HepG2 (cell line): ENCODE data around the gene ATP11A. TPM values are rescaled to one million over a fixed set of nuclear protein-coding genes. Genes with fewer than 3 reads are reported as not detected.

ENCODE experiments used
- CAMTA2 ChIP-seq: sonication (generic); formaldehyde crosslinking; IDR thresholded peaks from 2 replicates; pipeline ENCODE4 v1.4.0; 2020; ENCODE audit warnings: mild to moderate bottlenecking, missing genetic modification reagents, borderline replicate concordance
- CCAR2 ChIP-seq: fragments of 200-400 bp; formaldehyde crosslinking; optimal IDR thresholded peaks from 2 replicates; pipeline ENCODE3; 2018; ENCODE audit warnings: low read depth, mild to moderate bottlenecking, low read length, moderate library complexity
- FOXO1 ChIP-seq: sonication (generic); formaldehyde crosslinking; IDR thresholded peaks from 2 replicates; pipeline ENCODE4 v1.4.0; 2020; ENCODE audit warnings: missing genetic modification reagents
- KLF12 ChIP-seq: sonication (generic); formaldehyde crosslinking; IDR thresholded peaks from 2 replicates; pipeline ENCODE4 v1.4.0; 2020; ENCODE audit warnings: missing genetic modification reagents, borderline replicate concordance
- SAFB2 ChIP-seq: sonication (generic); formaldehyde crosslinking; IDR thresholded peaks from 2 replicates; pipeline ENCODE4 v1.5.1; 2020; ENCODE audit warnings: missing genetic modification reagents, low read depth, mild to moderate bottlenecking, borderline replicate concordance
- SIX4 ChIP-seq: sonication (generic); formaldehyde crosslinking; IDR thresholded peaks from 2 replicates; pipeline ENCODE4 v1.4.0; 2020; ENCODE audit warnings: missing genetic modification reagents
- SOX6 ChIP-seq, 2 experiments: fragments of 450-650 bp in 1 of 2; sonication (generic) in 1 of 2; formaldehyde crosslinking in 1 of 2; IDR thresholded peaks; 2 replicates each; pipeline versions ENCODE4 v1.4.0 to v1.6.1; 2017 to 2020; ENCODE audit warnings: antibody characterized with exemption in 1 of 2, mild to moderate bottlenecking in 1 of 2, missing genetic modification reagents in 1 of 2
- TAF1 ChIP-seq: sonication (generic); formaldehyde crosslinking; IDR thresholded peaks from 2 replicates; pipeline ENCODE4 v1.4.0; 2020; ENCODE audit warnings: missing genetic modification reagents
- TBP ChIP-seq: sonication (generic); formaldehyde crosslinking; IDR thresholded peaks from 2 replicates; pipeline ENCODE4 v1.5.0; 2020; ENCODE audit warnings: missing genetic modification reagents
- TBX2 ChIP-seq: sonication (generic); formaldehyde crosslinking; IDR thresholded peaks from 2 replicates; pipeline ENCODE4 v1.5.0; 2020; ENCODE audit warnings: missing genetic modification reagents, mild to moderate bottlenecking, borderline replicate concordance
- TP53 ChIP-seq: sonication (generic); formaldehyde crosslinking; conservative IDR thresholded peaks from 2 replicates; pipeline ENCODE4 v1.4.0; 2020; ENCODE audit warnings: missing genetic modification reagents
- ZNF225 ChIP-seq: sonication (generic); formaldehyde crosslinking; IDR thresholded peaks from 2 replicates; pipeline ENCODE4 v1.4.0; 2020; ENCODE audit warnings: mild to moderate bottlenecking, missing genetic modification reagents
- ZNF501 ChIP-seq: sonication (generic); formaldehyde crosslinking; IDR thresholded peaks from 2 replicates; pipeline ENCODE4 v1.5.1; 2020; ENCODE audit warnings: mild to moderate bottlenecking, moderate library complexity, missing genetic modification reagents
- ZNF547 ChIP-seq: sonication (generic); formaldehyde crosslinking; IDR thresholded peaks from 2 replicates; pipeline ENCODE4 v1.5.1; 2020; ENCODE audit warnings: mild to moderate bottlenecking, missing genetic modification reagents
- ZNF619 ChIP-seq: sonication (generic); formaldehyde crosslinking; IDR thresholded peaks from 2 replicates; pipeline ENCODE4 v1.4.0; 2020; ENCODE audit warnings: mild to moderate bottlenecking, missing genetic modification reagents
- ZNF746 ChIP-seq: sonication (generic); formaldehyde crosslinking; IDR thresholded peaks from 2 replicates; pipeline ENCODE4 v1.8.0; 2022; ENCODE audit warnings: mild to moderate bottlenecking, missing genetic modification reagents
- polyA plus RNA-seq, 8 experiments: library from polyadenylated mRNA; depleted of rRNA in 3 of 8; stranded (reverse) in 7 of 8; unstranded in 1 of 8; fragments of >200 nt; fragmentation: Illumina TruSeq in 4 of 8; extraction: Trizol in 4 of 8; gene quantifications; 2 replicates each; pipeline versions ENCODE4 v1.2.1 to v1.2.3, GENCODE V29; 2011 to 2016; ENCODE audit warnings: low read depth in 4 of 8, missing spikeins in 1 of 8, mixed read lengths in 1 of 8; ENCODE audit not compliant: insufficient read depth in 1 of 8
- total RNA-seq, 5 experiments: library from RNA; depleted of rRNA; stranded (reverse); fragments of >200 nt; fragmentation: Illumina TruSeq; extraction: Trizol; gene quantifications; 2 replicates each; pipeline ENCODE4 v1.2.3, GENCODE V29; 2016; ENCODE audit warnings: low read depth in 1 of 5
- TF ChIP-seq, protein P1 (sequence below): sonication (generic); formaldehyde crosslinking; IDR thresholded peaks from 2 replicates; pipeline ENCODE4 v1.4.0; 2020; ENCODE audit warnings: missing genetic modification reagents, borderline replicate concordance
- TF ChIP-seq, protein P2 (sequence below): sonication (generic); formaldehyde crosslinking; IDR thresholded peaks from 2 replicates; pipeline ENCODE4 v1.9.0; 2022; ENCODE audit warnings: low read depth, missing genetic modification reagents
- TF ChIP-seq, protein P3 (sequence below): sonication (generic); formaldehyde crosslinking; IDR thresholded peaks from 2 replicates; pipeline ENCODE4 v1.4.0; 2020; ENCODE audit warnings: missing genetic modification reagents

Gene ATP11A
- total and polyA plus RNA-seq, 2 of the 13 experiments (the other 11 are each of a cell fraction or from before 2014, with no cell fraction given), result 18.4 to 20.1 TPM

DNA sequence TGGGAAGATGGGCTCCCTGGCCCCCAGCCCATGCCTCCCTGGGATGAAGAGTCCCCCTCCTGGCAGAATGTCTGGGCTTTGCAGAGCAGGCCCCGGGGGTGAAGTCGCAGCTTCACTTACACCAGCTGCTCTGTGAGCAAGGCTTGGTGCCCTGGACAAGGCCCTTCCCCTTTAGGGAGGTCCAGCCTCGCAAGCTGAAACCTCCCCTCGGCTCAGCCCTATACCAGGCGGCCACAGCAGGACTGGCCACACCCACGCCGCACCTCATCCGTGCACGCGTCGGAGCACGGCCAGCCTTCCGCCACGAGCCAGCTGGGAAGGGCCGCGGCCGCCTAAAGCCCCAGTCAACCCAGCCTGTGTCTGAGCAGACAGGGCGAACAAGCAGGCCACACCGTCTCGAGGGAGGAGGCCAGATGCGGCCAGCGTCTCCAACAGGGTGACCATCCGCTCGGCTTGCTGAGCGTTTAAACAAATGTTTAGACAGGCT lies 196.0 kb downstream of the ATP11A start (continued):
- TF ChIP-seq FOXO1 (CRISPR knock-in tag) (no peak), CCAR2 (peak; percentile 92), TBX2 (CRISPR knock-in tag) (peak; percentile 66; the same call in 1 of the 2 replicates), KLF12 (CRISPR knock-in tag) (peak; percentile 62; the same call in 1 of the 2 replicates), ZNF547 (peak; percentile 56; the same call in 1 of the 2 replicates), CAMTA2 (CRISPR knock-in tag) (no peak), SIX4 (CRISPR knock-in tag) (0 out of 2 replicates have a peak, but pooled peaks have one; percentile 31), ZNF619 (CRISPR knock-in tag) (0 out of 2 replicates have a peak, but pooled peaks have one; percentile 79), ZNF501 (no peak), TAF1 (CRISPR knock-in tag) (peak; percentile 52; the same call in 1 of the 2 replicates), ZNF746 (CRISPR knock-in tag) (no peak), ZNF225 (CRISPR knock-in tag) (peak; percentile 67; the same call in 1 of the 2 replicates), SOX6 (IDR thresholded peaks at IDR 0.05) (no peak), SOX6 (CRISPR knock-in tag; IDR thresholded peaks at IDR 0.05) (no peak), TP53 (CRISPR knock-in tag) (no peak), TBP (CRISPR knock-in tag) (no peak), SAFB2 (CRISPR knock-in tag) (no peak)
- TF ChIP-seq, protein P1, sequence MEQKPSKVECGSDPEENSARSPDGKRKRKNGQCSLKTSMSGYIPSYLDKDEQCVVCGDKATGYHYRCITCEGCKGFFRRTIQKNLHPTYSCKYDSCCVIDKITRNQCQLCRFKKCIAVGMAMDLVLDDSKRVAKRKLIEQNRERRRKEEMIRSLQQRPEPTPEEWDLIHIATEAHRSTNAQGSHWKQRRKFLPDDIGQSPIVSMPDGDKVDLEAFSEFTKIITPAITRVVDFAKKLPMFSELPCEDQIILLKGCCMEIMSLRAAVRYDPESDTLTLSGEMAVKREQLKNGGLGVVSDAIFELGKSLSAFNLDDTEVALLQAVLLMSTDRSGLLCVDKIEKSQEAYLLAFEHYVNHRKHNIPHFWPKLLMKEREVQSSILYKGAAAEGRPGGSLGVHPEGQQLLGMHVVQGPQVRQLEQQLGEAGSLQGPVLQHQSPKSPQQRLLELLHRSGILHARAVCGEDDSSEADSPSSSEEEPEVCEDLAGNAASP (CRISPR knock-in tag), result peak; percentile 56; the same call in 1 of the 2 replicates
- TF ChIP-seq, protein P2, sequence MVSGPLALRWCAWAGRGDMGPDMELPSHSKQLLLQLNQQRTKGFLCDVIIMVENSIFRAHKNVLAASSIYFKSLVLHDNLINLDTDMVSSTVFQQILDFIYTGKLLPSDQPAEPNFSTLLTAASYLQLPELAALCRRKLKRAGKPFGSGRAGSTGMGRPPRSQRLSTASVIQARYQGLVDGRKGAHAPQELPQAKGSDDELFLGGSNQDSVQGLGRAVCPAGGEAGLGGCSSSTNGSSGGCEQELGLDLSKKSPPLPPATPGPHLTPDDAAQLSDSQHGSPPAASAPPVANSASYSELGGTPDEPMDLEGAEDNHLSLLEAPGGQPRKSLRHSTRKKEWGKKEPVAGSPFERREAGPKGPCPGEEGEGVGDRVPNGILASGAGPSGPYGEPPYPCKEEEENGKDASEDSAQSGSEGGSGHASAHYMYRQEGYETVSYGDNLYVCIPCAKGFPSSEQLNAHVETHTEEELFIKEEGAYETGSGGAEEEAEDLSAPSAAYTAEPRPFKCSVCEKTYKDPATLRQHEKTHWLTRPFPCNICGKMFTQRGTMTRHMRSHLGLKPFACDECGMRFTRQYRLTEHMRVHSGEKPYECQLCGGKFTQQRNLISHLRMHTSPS, result no peak
- TF ChIP-seq, protein P3, sequence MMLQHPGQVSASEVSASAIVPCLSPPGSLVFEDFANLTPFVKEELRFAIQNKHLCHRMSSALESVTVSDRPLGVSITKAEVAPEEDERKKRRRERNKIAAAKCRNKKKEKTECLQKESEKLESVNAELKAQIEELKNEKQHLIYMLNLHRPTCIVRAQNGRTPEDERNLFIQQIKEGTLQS, result 0 out of 2 replicates have a peak, but pooled peaks have one; percentile 33
